HG02852 (cell line): Measurements from ENCODE around the gene SP3.
"Not testable (repeated sequence)": the region's sequence is repeated elsewhere in the genome, so short reads cannot be mapped to it uniquely, and the experiment has no call there.

Experiments used
- ATAC-seq: cut with Tn5 transposase; IDR thresholded peaks from one replicate; pipeline ENCODE4 v1.9.1; 2021; ENCODE audit warnings: mild to moderate bottlenecking, moderate library complexity; ENCODE audit not compliant: unreplicated experiment

The SP3 gene

GRCh38 chr2:173896755-173897154 lies 68.4 kb downstream of the SP3 start:
- no peak for ATAC-seq

GRCh38 chr2:173892341-173892740 lies 72.8 kb downstream of the SP3 start:
- no peak for ATAC-seq

- no peak for ATAC-seq
Observed at GRCh38 chr2:173891315-173892037, 73.7 kb downstream of the SP3 start.

- not testable (repeated sequence) for ATAC-seq
Observed at GRCh38 chr2:173889464-173889863, 75.7 kb downstream of the SP3 start.

- no peak for ATAC-seq
Observed at GRCh38 chr2:173886613-173887012, 78.6 kb downstream of the SP3 start.

GRCh38 chr2:173884025-173884802 lies 81.0 kb downstream of the SP3 start:
- no peak for ATAC-seq

- ATAC-seq: no peak
Observed at GRCh38 chr2:173881886-173882285, 83.3 kb downstream of the SP3 start.

- ATAC-seq: no peak
Observed at GRCh38 chr2:173881461-173881860, 83.7 kb downstream of the SP3 start.

- ATAC-seq: no peak
Observed at GRCh38 chr2:173880561-173880960, 84.6 kb downstream of the SP3 start.

- ATAC-seq: no peak
Observed at GRCh38 chr2:173876833-173877413, 88.2 kb downstream of the SP3 start.

- ATAC-seq: peak; percentile 70
Observed at GRCh38 chr2:173874894-173875237, 90.3 kb downstream of the SP3 start.

GRCh38 chr2:173874003-173874893 lies 90.9 kb downstream of the SP3 start:
- ATAC-seq: peak; percentile 15

- no peak for ATAC-seq
Observed at GRCh38 chr2:173872714-173873113, 92.5 kb downstream of the SP3 start.

- ATAC-seq: no peak
Observed at GRCh38 chr2:173869244-173870229, 95.6 kb downstream of the SP3 start.

GRCh38 chr2:173868406-173868805 lies 96.8 kb downstream of the SP3 start:
- ATAC-seq: no peak

- no peak for ATAC-seq
Observed at GRCh38 chr2:173866874-173867618, 98.1 kb downstream of the SP3 start.

GRCh38 chr2:173865971-173866873 lies 99.0 kb downstream of the SP3 start:
- no peak for ATAC-seq

GRCh38 chr2:173862612-173863217 lies 102.5 kb downstream of the SP3 start:
- no peak for ATAC-seq
